ENCODE data around the gene CACNA1I.

DNA sequence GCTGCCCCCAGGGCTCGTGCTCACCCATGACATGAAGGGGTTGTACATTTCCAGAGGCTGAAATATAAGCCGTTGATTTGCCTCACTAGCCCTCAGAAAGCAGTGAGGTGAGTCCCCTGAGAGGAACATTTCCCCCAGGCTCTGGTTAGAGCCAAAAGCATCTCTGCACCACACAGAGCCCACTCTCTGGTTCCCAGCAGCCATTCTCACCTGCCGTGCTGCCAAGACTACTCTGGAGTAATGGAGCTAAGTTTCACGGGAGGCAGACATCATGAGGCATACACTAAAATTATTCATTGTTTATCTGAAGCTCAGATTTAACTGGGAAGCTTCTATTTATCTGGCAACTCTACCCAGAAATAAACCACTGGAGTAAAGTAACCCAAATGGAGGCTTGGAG is 40.8 kb downstream of the CACNA1I start:
- TF ChIP-seq, protein P1, sequence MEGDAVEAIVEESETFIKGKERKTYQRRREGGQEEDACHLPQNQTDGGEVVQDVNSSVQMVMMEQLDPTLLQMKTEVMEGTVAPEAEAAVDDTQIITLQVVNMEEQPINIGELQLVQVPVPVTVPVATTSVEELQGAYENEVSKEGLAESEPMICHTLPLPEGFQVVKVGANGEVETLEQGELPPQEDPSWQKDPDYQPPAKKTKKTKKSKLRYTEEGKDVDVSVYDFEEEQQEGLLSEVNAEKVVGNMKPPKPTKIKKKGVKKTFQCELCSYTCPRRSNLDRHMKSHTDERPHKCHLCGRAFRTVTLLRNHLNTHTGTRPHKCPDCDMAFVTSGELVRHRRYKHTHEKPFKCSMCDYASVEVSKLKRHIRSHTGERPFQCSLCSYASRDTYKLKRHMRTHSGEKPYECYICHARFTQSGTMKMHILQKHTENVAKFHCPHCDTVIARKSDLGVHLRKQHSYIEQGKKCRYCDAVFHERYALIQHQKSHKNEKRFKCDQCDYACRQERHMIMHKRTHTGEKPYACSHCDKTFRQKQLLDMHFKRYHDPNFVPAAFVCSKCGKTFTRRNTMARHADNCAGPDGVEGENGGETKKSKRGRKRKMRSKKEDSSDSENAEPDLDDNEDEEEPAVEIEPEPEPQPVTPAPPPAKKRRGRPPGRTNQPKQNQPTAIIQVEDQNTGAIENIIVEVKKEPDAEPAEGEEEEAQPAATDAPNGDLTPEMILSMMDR (IDR thresholded peaks at IDR 0.05): no peak
- TF ChIP-seq POLR2A (IDR thresholded peaks at IDR 0.05): no peak
